ENCODE data around the gene CD70.
A peak's percentile ranks its signal among the peaks of the same experiment; 100 is the strongest.
"Not testable (repeated sequence)": the region's sequence is repeated elsewhere in the genome, so short reads cannot be mapped to it uniquely, and the experiment has no call there.

CD70 gene

GRCh38 chr19:6590827-6591319 lies at the start of gene CD70:
Gene CD70 (minus strand): TSS chr19:6591150. CDS start chr19:6591002, 148 bp downstream.
- no peak within 1 kb of the TSS for H3K27ac ChIP-seq
- TF ChIP-seq CTCF (IDR thresholded peaks at IDR 0.05) (no peak), ZFX (IDR thresholded peaks at IDR 0.05; ENCODE audit: borderline replicate concordance) (no peak)

- H3K27ac ChIP-seq: not testable (repeated sequence)
These were observed 49.4 kb upstream of the CD70 start for GRCh38 chr19:6640333-6640732.

GRCh38 chr19:6639439-6639838 lies 48.5 kb upstream of the CD70 start:
- TF ChIP-seq ZFX (IDR thresholded peaks at IDR 0.05; ENCODE audit: borderline replicate concordance) (no peak), CTCF (IDR thresholded peaks at IDR 0.05) (no peak)
- no peak overlapping the region for H3K27ac ChIP-seq

GRCh38 chr19:6633456-6633813 lies 42.5 kb upstream of the CD70 start:
- H3K27ac ChIP-seq: not testable (repeated sequence)
- peak; percentile 50 for TF ChIP-seq CTCF (IDR thresholded peaks at IDR 0.05)

GRCh38 chr19:6632747-6633455 lies 42.0 kb upstream of the CD70 start:
- peak; percentile 81 for TF ChIP-seq CTCF (IDR thresholded peaks at IDR 0.05)
- peak overlapping the region; percentile 39; the same call in 1 of the 2 replicates for H3K27ac ChIP-seq

GRCh38 chr19:6632002-6632621 lies 41.2 kb upstream of the CD70 start:
- H3K27ac ChIP-seq: peak overlapping the region; percentile 39; the same call in 1 of the 2 replicates
- no peak for TF ChIP-seq ZFX (IDR thresholded peaks at IDR 0.05; ENCODE audit: borderline replicate concordance)
- peak; percentile 95 for TF ChIP-seq CTCF (IDR thresholded peaks at IDR 0.05)

- no peak overlapping the region for H3K27ac ChIP-seq
- TF ChIP-seq CTCF (IDR thresholded peaks at IDR 0.05) (no peak), ZFX (IDR thresholded peaks at IDR 0.05; ENCODE audit: borderline replicate concordance) (no peak)
These were observed 35.8 kb upstream of the CD70 start for GRCh38 chr19:6626764-6627163.

All from 22Rv1 (cell line).